Neural cell (in vitro differentiated cells): Measurements from ENCODE around the gene TGM1. TPM values are rescaled to one million over a fixed set of nuclear protein-coding genes. Genes with fewer than 3 reads are reported as not detected.

Experiments used
- H2AFZ ChIP-seq: fragments of 200-600, 300-800 bp; sonication (generic), shearing (Covaris generic); 2 replicates; pipeline ENCODE4 v1.6.0; 2014; ENCODE audit warnings: low read depth, mild to moderate bottlenecking, antibody characterized with exemption, low read length, moderate library complexity
- H3F3A ChIP-seq: fragments of 200-600 bp; shearing (Covaris generic); 2 replicates; pipeline ENCODE4 v1.6.1; 2016; ENCODE audit warnings: mild to moderate bottlenecking, moderate library complexity, mixed read lengths, antibody characterized with exemption, low read length; ENCODE audit not compliant: insufficient read depth, poor library complexity, severe bottlenecking
- H3K27ac ChIP-seq: fragments of 200-600, 300-800 bp; sonication (generic), shearing (Covaris generic); 2 replicates; pipeline ENCODE4 v1.5.1; 2014; ENCODE audit warnings: mild to moderate bottlenecking, low read length, moderate library complexity
- H3K27me3 ChIP-seq: fragments of 300-800, 200-600 bp; sonication (generic), shearing (Covaris generic); 2 replicates; pipeline ENCODE4 v1.6.0; 2014; ENCODE audit warnings: mild to moderate bottlenecking, low read depth, low read length, moderate library complexity; ENCODE audit not compliant: insufficient read depth
- H3K36me3 ChIP-seq: fragments of 300-800, 200-600 bp; sonication (generic), shearing (Covaris generic); 2 replicates; pipeline ENCODE4 v1.5.1; 2014; ENCODE audit warnings: mild to moderate bottlenecking, antibody characterized with exemption, low read length, moderate library complexity; ENCODE audit not compliant: insufficient read depth
- H3K4me2 ChIP-seq: fragments of 300-800, 200-600 bp; sonication (generic), shearing (Covaris generic); 2 replicates; pipeline ENCODE4 v1.6.0; 2014; ENCODE audit warnings: mild to moderate bottlenecking, low read length
- H3K4me3 ChIP-seq: fragments of 300-800, 200-600 bp; sonication (generic), shearing (Covaris generic); 2 replicates; pipeline ENCODE4 v1.5.1; 2014; ENCODE audit warnings: mild to moderate bottlenecking, low read length, moderate library complexity
- H3K79me2 ChIP-seq: fragments of 200-600 bp; shearing (Covaris generic); replicated peaks from 2 replicates; pipeline ENCODE4 v1.6.0; 2014; ENCODE audit warnings: mild to moderate bottlenecking, low read length, moderate library complexity; ENCODE audit not compliant: insufficient read depth
- H3K9ac ChIP-seq: fragments of 300-800, 200-600 bp; sonication (generic), shearing (Covaris generic); 2 replicates; pipeline ENCODE4 v1.6.1; 2016; ENCODE audit warnings: mild to moderate bottlenecking, low read length, mixed read lengths
- H3K9me2 ChIP-seq: fragments of 200-600 bp; shearing (Covaris generic); 2 replicates; pipeline ENCODE4 v1.6.1; 2016; ENCODE audit warnings: mild to moderate bottlenecking, low read length, mixed read lengths; ENCODE audit not compliant: insufficient read depth
- H3K9me3 ChIP-seq: fragments of 200-600, 300-800 bp; sonication (generic), shearing (Covaris generic); 2 replicates; pipeline ENCODE4 v1.6.1; 2016; ENCODE audit warnings: mild to moderate bottlenecking, mixed run types, low read length, moderate library complexity, mixed read lengths
- H4K20me1 ChIP-seq: fragments of 200-600 bp; shearing (Covaris generic); 2 replicates; pipeline ENCODE4 v1.6.1; 2016; ENCODE audit warnings: mild to moderate bottlenecking, mixed run types; ENCODE audit not compliant: insufficient read depth
- EP300 ChIP-seq: fragments of 450-650 bp; conservative IDR thresholded peaks from 2 replicates; pipeline ENCODE4 v1.6.1; 2014; ENCODE audit warnings: antibody characterized with exemption, mild to moderate bottlenecking, moderate library complexity; ENCODE audit not compliant: poor library complexity, severe bottlenecking
- EZH2 ChIP-seq: fragments of 200-600, 300-800 bp; shearing (Covaris generic), sonication (generic); IDR thresholded peaks from 2 replicates; pipeline ENCODE4 v1.6.1; 2014; ENCODE audit warnings: antibody characterized with exemption, low read length, borderline replicate concordance, mild to moderate bottlenecking; ENCODE audit not compliant: insufficient read depth, poor library complexity, severe bottlenecking
- MXI1 ChIP-seq: fragments of 450-650 bp; conservative IDR thresholded peaks from 2 replicates; pipeline ENCODE4 v1.6.1; 2014; ENCODE audit warnings: antibody characterized with exemption, mild to moderate bottlenecking; ENCODE audit not compliant: poor library complexity, severe bottlenecking
- POLR2AphosphoS5 ChIP-seq: IDR thresholded peaks from 2 replicates; pipeline ENCODE4 v1.6.1; 2012
- RAD21 ChIP-seq: fragments of 450-650 bp; conservative IDR thresholded peaks from 2 replicates; pipeline ENCODE4 v1.6.1; 2014; ENCODE audit warnings: antibody characterized with exemption, mild to moderate bottlenecking, moderate library complexity
- SMC3 ChIP-seq: fragments of 450-650 bp; conservative IDR thresholded peaks from 2 replicates; pipeline ENCODE4 v1.6.1; 2014; ENCODE audit warnings: antibody characterized with exemption, mild to moderate bottlenecking, moderate library complexity; ENCODE audit not compliant: poor library complexity
- TAF1 ChIP-seq: IDR thresholded peaks from 2 replicates; pipeline ENCODE4 v1.6.1; 2012; ENCODE audit warnings: low read depth
- polyA plus RNA-seq: library from polyadenylated mRNA; depleted of rRNA; stranded (reverse); fragments of >200 nt; gene quantifications from 2 replicates; pipeline ENCODE4 v1.2.3, GENCODE V29; 2014
- TF ChIP-seq, protein P1 (sequence below): IDR thresholded peaks from 2 replicates; pipeline ENCODE4 v1.6.1; 2012; ENCODE audit warnings: borderline replicate concordance
- TF ChIP-seq, protein P2 (sequence below): fragments of 450-650 bp; IDR thresholded peaks from 2 replicates; pipeline ENCODE4 v1.5.1; 2014; ENCODE audit warnings: antibody characterized with exemption, mild to moderate bottlenecking, moderate library complexity; ENCODE audit not compliant: poor library complexity, severe bottlenecking

The TGM1 gene
- polyA plus RNA-seq, 1 donor from 2014 or later: 3.6 TPM

DNA sequence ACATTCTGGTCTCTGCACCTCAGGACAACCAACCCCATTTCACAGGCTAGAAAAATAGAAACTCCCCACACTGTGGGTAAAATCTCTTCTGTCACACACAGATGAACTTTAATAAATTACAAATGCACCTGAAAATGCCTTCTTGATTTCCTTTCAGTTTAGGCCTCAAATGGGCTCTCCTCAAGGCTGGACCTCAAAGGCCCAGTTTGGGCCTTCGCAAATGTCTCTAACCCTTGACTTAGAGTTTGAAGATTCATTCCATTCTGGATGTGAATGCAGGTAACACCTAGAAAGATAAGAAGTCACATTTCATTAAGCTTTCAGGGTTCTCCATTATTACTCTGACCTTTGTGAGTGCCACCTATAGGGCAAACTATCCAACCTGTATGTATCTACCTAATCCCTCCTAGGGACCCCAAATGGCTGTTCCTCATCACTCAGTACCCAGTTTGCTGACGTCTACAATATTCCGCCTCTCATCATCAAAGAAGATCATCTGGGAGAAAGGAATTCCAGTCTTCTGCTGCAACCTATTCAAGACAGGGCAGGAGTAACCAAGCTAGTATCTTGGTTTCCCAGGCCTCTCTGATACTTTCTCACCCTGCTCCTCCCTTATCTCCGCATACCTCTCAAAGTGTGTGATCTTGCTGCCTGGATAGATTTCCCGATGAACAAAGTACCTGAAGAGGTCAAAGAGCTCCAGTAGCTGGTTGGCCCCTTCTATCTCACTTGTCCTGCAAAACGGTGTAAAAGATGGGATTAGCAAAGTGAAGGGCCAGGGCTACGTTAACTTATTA lies 48.9 kb downstream of the TGM1 start:
- Histone ChIP-seq H3F3A (no peaks in the 10 kb centered on the region), H2AFZ (no peak overlapping the region), H3K9me2 (no peaks in the 10 kb centered on the region), H3K27me3 (no peaks in the 10 kb centered on the region), H3K4me3 (peak overlapping the region; percentile 86), H3K9me3 (no peaks in the 10 kb centered on the region), H3K4me2 (peak overlapping the region; percentile 41), H3K9ac (peak overlapping the region; percentile 88), H4K20me1 (no peaks in the 10 kb centered on the region), H3K27ac (peak overlapping the region; percentile 92), H3K36me3 (no peaks in the 10 kb centered on the region), H3K79me2 (peaks cover 2% of the 10 kb centered on the region)
- TF ChIP-seq EZH2 (no peak), TAF1 (no peak), POLR2AphosphoS5 (no peak), RAD21 (no peak), SMC3 (no peak), MXI1 (no peak), EP300 (no peak)
- TF ChIP-seq, protein P1, sequence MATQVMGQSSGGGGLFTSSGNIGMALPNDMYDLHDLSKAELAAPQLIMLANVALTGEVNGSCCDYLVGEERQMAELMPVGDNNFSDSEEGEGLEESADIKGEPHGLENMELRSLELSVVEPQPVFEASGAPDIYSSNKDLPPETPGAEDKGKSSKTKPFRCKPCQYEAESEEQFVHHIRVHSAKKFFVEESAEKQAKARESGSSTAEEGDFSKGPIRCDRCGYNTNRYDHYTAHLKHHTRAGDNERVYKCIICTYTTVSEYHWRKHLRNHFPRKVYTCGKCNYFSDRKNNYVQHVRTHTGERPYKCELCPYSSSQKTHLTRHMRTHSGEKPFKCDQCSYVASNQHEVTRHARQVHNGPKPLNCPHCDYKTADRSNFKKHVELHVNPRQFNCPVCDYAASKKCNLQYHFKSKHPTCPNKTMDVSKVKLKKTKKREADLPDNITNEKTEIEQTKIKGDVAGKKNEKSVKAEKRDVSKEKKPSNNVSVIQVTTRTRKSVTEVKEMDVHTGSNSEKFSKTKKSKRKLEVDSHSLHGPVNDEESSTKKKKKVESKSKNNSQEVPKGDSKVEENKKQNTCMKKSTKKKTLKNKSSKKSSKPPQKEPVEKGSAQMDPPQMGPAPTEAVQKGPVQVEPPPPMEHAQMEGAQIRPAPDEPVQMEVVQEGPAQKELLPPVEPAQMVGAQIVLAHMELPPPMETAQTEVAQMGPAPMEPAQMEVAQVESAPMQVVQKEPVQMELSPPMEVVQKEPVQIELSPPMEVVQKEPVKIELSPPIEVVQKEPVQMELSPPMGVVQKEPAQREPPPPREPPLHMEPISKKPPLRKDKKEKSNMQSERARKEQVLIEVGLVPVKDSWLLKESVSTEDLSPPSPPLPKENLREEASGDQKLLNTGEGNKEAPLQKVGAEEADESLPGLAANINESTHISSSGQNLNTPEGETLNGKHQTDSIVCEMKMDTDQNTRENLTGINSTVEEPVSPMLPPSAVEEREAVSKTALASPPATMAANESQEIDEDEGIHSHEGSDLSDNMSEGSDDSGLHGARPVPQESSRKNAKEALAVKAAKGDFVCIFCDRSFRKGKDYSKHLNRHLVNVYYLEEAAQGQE: no peak
- TF ChIP-seq, protein P2, sequence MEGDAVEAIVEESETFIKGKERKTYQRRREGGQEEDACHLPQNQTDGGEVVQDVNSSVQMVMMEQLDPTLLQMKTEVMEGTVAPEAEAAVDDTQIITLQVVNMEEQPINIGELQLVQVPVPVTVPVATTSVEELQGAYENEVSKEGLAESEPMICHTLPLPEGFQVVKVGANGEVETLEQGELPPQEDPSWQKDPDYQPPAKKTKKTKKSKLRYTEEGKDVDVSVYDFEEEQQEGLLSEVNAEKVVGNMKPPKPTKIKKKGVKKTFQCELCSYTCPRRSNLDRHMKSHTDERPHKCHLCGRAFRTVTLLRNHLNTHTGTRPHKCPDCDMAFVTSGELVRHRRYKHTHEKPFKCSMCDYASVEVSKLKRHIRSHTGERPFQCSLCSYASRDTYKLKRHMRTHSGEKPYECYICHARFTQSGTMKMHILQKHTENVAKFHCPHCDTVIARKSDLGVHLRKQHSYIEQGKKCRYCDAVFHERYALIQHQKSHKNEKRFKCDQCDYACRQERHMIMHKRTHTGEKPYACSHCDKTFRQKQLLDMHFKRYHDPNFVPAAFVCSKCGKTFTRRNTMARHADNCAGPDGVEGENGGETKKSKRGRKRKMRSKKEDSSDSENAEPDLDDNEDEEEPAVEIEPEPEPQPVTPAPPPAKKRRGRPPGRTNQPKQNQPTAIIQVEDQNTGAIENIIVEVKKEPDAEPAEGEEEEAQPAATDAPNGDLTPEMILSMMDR: no peak

DNA sequence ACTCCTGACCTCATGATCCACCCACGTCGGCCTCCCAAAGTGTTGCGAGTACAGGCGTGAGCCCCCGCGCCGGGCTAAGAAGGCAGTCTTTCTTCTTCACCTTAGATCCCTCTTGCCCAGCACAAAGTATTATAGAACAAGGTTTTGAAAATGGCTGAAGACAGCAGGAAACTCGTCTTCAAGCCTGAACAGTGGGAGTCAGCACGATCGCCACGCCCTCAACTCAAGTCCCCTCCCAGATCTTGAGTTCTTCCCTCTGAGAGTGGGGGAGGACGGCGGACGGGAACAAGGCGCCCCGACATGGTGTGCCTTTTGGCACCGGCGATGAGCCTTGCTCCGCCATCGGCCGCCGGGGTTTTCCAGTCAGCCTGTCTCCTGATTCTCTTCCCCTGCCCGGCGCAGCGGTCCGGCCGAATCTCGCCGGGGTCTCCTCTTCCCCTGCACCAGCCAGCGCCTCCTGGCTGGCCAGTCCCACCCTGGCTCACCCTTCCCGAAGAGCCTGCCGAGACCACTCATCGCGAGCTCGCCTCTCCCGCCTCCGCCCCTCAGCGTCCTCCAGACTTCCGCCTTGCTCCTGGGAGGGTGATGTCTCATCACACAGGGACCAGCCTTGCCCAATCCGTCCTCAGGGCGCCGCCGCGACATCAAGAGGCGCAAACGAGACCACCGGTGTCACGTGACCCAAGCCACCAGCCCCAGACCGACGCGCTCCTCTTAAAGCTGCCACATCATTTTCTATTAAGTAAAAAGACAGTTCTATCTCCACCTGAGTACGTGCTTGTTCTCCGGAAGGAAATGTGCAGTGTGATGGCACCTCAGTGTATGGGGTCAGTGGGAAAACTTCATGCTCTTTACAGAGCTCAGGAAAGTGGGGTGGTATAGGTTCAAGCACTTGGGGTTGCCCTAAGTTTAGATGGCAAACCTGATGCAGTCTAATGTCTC lies 49.8 kb downstream of the TGM1 start, which contains the start of gene CHMP4A:
Gene CHMP4A, minus strand, starts transcription at position 565 of the 942 bp plus-strand sequence. Its CDS starts 49 bp downstream, at position 516.
- Histone ChIP-seq H3K9me2 (no peaks in the 10 kb centered on the region), H3K79me2 (peaks cover 2% of the 10 kb centered on the region), H4K20me1 (no peaks in the 10 kb centered on the region), H3K4me3 (peak within 1 kb of the TSS; percentile 86), H3F3A (no peaks in the 10 kb centered on the region), H3K36me3 (no peaks in the 10 kb centered on the region), H3K27me3 (no peaks in the 10 kb centered on the region), H2AFZ (peak within 1 kb of the TSS; percentile 52), H3K9ac (peak within 1 kb of the TSS; percentile 88), H3K4me2 (peak within 1 kb of the TSS; percentile 41), H3K27ac (peak within 1 kb of the TSS; percentile 92), H3K9me3 (no peaks in the 10 kb centered on the region)
- peak; percentile 86 for TF ChIP-seq MXI1
- peak; percentile 65 for TF ChIP-seq TAF1
- TF ChIP-seq, protein P2: peak; percentile 40
- peak; percentile 32 for TF ChIP-seq RAD21
- no peak for TF ChIP-seq SMC3
- peak; percentile 98 for TF ChIP-seq POLR2AphosphoS5
- TF ChIP-seq, protein P1: no peak
- no peak for TF ChIP-seq EZH2
- peak; percentile 54 for TF ChIP-seq EP300
